Naive B cell (primary cell): Measurements from ENCODE around the gene ABCD3. TPM values are rescaled to one million over a fixed set of nuclear protein-coding genes. Genes with fewer than 3 reads are reported as not detected.
"Not testable (repeated sequence)": the region's sequence is repeated elsewhere in the genome, so short reads cannot be mapped to it uniquely, and the experiment has no call there.

Source experiments
- ATAC-seq, 2 donors: fragments of 150-1000 bp; cut with Tn5 transposase; 2 replicates each; pipeline ENCODE4 v1.10.0; 2021; ENCODE audit warnings: low read depth in 2 of 2, mild to moderate bottlenecking in 2 of 2, moderate library complexity in 2 of 2
- DNase-seq: peaks from one replicate; pipeline ENCODE4 v3.0.0; 2022
- H3K27ac Mint-ChIP-seq, 6 donors: one replicate each; pipeline ENCODE4 v1.8.0; 2020 to 2022; ENCODE audit warnings: mild to moderate bottlenecking in 6 of 6, mixed read lengths in 6 of 6, moderate library complexity in 5 of 6, inconsistent platforms in 2 of 6
- H3K27me3 Mint-ChIP-seq, 3 donors: one replicate each; pipeline ENCODE4 v1.8.0; 2021 to 2022; ENCODE audit warnings: mixed read lengths in 3 of 3, mild to moderate bottlenecking in 1 of 3
- H3K36me3 Mint-ChIP-seq, 2 donors: one replicate each; pipeline ENCODE4 v1.8.0; 2020 to 2022; ENCODE audit warnings: mixed read lengths in 2 of 2, inconsistent platforms in 1 of 2, mild to moderate bottlenecking in 1 of 2
- H3K4me1 Mint-ChIP-seq, 3 donors: one replicate each; pipeline ENCODE4 v1.8.0; 2020 to 2022; ENCODE audit warnings: mixed read lengths in 3 of 3, inconsistent platforms in 1 of 3, mild to moderate bottlenecking in 1 of 3, moderate library complexity in 1 of 3
- H3K4me3 Mint-ChIP-seq, 8 donors: one replicate each; pipeline ENCODE4 v1.8.0; 2020 to 2022; ENCODE audit warnings: mild to moderate bottlenecking in 8 of 8, mixed read lengths in 8 of 8, moderate library complexity in 8 of 8, inconsistent platforms in 2 of 8
- H3K9me3 Mint-ChIP-seq, 7 donors: one replicate each; pipeline ENCODE4 v1.8.0; 2020 to 2022; ENCODE audit warnings: mixed read lengths in 7 of 7, mild to moderate bottlenecking in 5 of 7, inconsistent platforms in 2 of 7, moderate library complexity in 1 of 7
- polyA plus RNA-seq, 6 donors: library from polyadenylated mRNA; unstranded; fragments of 300-500 nt; fragmentation: Illumina TruSeq; gene quantifications; one replicate each; pipeline ENCODE4 v1.2.3, GENCODE V29; 2021; ENCODE audit warnings: low read depth in 6 of 6

The ABCD3 gene
- polyA plus RNA-seq, 6 donors from 2014 or later: 12.3 to 20.7 (median 16.9) TPM

DNA sequence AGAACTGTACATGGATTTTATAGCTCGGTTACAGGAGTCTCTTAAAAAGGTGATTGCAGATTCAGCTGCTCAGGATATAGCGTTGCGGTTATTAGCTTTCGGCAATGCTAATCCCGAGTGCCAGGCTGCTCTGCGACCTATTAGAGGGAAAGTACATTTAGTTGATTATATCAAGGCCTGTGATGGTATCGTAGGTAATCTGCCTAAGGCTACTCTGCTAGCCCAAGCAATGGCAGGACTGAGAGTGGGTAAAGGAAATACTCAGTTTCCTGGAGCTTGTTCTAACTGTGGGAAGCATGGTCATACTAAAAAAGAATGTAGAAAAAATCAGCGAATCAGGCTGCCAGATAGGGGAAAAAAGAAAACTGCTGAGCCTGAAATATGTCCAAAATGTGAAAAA lies 27.5 kb downstream of the ABCD3 start:
- peaks cover 12 to 94% (median 76%) of the 10 kb centered on the region in 7 donors for H3K9me3 Mint-ChIP-seq
- not testable (repeated sequence) for ATAC-seq, H3K27me3 Mint-ChIP-seq, H3K4me1 Mint-ChIP-seq, H3K4me3 Mint-ChIP-seq, H3K27ac Mint-ChIP-seq, DNase-seq
- peaks cover 50 to 56% of the 10 kb centered on the region in 2 donors for H3K36me3 Mint-ChIP-seq

DNA sequence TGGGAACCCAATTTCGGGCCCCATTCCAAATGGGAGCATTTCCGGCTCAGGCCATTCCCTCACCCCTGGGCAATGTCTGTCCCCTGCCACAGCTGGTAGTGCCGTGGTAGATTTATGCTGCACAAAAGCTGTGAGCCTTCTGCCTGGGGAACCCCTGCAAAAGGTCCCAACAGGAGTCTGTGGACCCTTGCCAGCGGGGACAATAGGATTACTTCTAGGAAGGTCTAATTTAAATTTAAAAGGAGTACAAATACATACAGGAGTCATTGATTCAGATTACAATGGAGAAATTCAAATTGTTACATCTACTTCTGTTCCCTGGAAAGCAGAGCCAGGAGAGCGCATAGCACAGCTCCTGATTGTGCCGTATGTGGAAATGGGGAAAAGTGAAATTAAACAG lies 28.0 kb downstream of the ABCD3 start:
- ATAC-seq, H3K4me1 Mint-ChIP-seq, H3K4me3 Mint-ChIP-seq, H3K27me3 Mint-ChIP-seq, DNase-seq: not testable (repeated sequence)
- H3K9me3 Mint-ChIP-seq: peaks cover 12 to 94% (median 78%) of the 10 kb centered on the region in 7 donors
- peak overlapping the region in 1 of 6 donors; percentile 32 for H3K27ac Mint-ChIP-seq
- H3K36me3 Mint-ChIP-seq: peaks cover 54 to 56% of the 10 kb centered on the region in 2 donors

- ATAC-seq, H3K27ac Mint-ChIP-seq, H3K4me1 Mint-ChIP-seq, DNase-seq, H3K27me3 Mint-ChIP-seq, H3K4me3 Mint-ChIP-seq: not testable (repeated sequence)
- H3K36me3 Mint-ChIP-seq: peaks cover 52 to 56% of the 10 kb centered on the region in 2 donors
- peaks cover 12 to 83% (median 73%) of the 10 kb centered on the region in 7 donors for H3K9me3 Mint-ChIP-seq
Observed at GRCh38 chr1:94448741-94449140, 30.6 kb downstream of the ABCD3 start.

DNA sequence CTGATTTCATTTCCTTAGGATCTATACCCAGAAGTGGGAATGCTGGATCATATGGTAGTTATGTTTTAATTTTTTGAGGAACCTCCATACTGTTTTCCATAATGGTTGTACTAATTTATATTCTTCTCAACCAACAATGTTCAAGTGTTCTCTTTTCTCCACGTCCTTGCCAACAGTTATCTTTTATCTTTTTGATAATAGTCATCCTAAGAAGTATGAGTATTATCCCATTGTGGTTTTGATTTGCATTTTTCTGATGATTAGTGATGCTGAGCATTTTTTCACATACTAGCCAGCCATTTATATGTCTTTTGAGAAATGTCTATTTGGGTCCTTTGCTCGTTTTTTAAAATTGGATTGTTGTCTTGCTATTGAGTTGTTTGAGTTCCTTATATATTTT lies 38.5 kb downstream of the ABCD3 start:
- no peak for DNase-seq

GRCh38 chr1:94462606-94463005 lies 44.4 kb downstream of the ABCD3 start:
- Mint-ChIP-seq H3K27ac (peak overlapping the region in 5 of 6 donors; percentile 5 to 53 (median 36)), H3K4me3 (no peak overlapping the region), H3K36me3 (peaks cover 11 to 54% of the 10 kb centered on the region in 2 donors), H3K9me3 (no peaks in the 10 kb centered on the region), H3K27me3 (no peaks in the 10 kb centered on the region), H3K4me1 (peaks cover 4 to 13% (median 11%) of the 10 kb centered on the region in 3 donors)
- ATAC-seq (no peak), DNase-seq (no peak)

More for the DNA sequence above, 38.5 kb downstream of the ABCD3 start:
- no peaks in the 10 kb centered on the region for H3K27me3 Mint-ChIP-seq
- peaks cover 6 to 18% (median 9%) of the 10 kb centered on the region in 7 donors for H3K9me3 Mint-ChIP-seq
- H3K4me3 Mint-ChIP-seq: no peak overlapping the region
- peaks cover 23 to 37% of the 10 kb centered on the region in 2 donors for H3K36me3 Mint-ChIP-seq
- no peak for ATAC-seq
- no peak overlapping the region for H3K27ac Mint-ChIP-seq
- H3K4me1 Mint-ChIP-seq: peaks cover 0 to 9% (median 4%) of the 10 kb centered on the region in 3 donors

DNA sequence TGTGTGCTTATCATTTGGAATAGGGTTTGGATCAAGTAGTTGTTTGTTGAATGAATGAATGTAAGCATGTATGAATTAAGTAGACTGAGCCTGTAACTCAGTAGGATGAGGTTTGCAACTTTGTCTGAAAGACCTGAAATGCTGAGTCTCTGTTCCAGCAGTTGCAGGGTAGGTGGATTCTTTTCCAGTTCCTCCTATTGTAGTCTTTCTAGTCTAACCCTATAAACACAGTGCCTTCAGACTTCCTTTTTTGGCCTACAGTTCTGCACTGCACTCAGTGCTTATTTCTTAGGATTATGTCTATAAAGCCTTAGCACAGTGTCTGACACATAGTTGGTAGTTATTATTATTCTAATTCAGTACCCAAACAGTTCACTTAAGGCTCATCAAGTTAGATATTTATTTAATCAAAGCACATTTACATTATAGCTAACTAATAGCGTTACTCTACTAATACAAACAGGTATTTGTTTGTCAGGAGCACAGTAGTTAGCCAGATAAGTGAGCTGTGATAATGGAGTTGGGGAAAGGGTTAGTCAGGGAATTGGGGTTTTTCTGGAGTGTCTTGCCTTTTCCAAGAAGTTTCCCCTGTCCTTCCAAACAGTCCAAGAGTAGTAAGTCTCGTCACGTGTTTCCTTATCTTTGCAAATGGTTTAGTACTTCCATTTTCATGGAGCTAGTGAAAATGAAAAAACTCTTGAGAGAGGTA lies 45.0 kb downstream of the ABCD3 start:
- DNase-seq: no peak
- peaks cover 4 to 12% (median 11%) of the 10 kb centered on the region in 3 donors for H3K4me1 Mint-ChIP-seq
- H3K4me3 Mint-ChIP-seq: no peak overlapping the region
- no peaks in the 10 kb centered on the region for H3K9me3 Mint-ChIP-seq
- peak overlapping the region in 5 of 6 donors; percentile 5 to 57 (median 52) for H3K27ac Mint-ChIP-seq
- H3K36me3 Mint-ChIP-seq: peaks cover 11 to 54% of the 10 kb centered on the region in 2 donors
- no peaks in the 10 kb centered on the region for H3K27me3 Mint-ChIP-seq
- ATAC-seq: no peak

GRCh38 chr1:94463765-94464330 lies 45.7 kb downstream of the ABCD3 start:
- no peaks in the 10 kb centered on the region for H3K27me3 Mint-ChIP-seq
- ATAC-seq: peak in 1 of 2 donors; percentile 37
- H3K27ac Mint-ChIP-seq: peak overlapping the region in 2 of 6 donors; percentile 57 to 63
- peaks cover 11 to 51% of the 10 kb centered on the region in 2 donors for H3K36me3 Mint-ChIP-seq
- no peak overlapping the region for H3K4me3 Mint-ChIP-seq
- DNase-seq: peak; percentile 12
- H3K9me3 Mint-ChIP-seq: no peaks in the 10 kb centered on the region
- peaks cover 4 to 11% (median 11%) of the 10 kb centered on the region in 3 donors for H3K4me1 Mint-ChIP-seq

GRCh38 chr1:94468708-94469107 lies 50.5 kb downstream of the ABCD3 start:
- peaks cover 8 to 37% of the 10 kb centered on the region in 2 donors for H3K36me3 Mint-ChIP-seq
- H3K27ac Mint-ChIP-seq: peak overlapping the region in 1 of 6 donors; percentile 87
- no peak overlapping the region for H3K4me3 Mint-ChIP-seq
- peaks cover 0 to 8% (median 4%) of the 10 kb centered on the region in 3 donors for H3K4me1 Mint-ChIP-seq
- H3K9me3 Mint-ChIP-seq: no peaks in the 10 kb centered on the region
- ATAC-seq (no peak), DNase-seq (no peak)
- H3K27me3 Mint-ChIP-seq: no peaks in the 10 kb centered on the region

GRCh38 chr1:94471271-94471670 lies 53.1 kb downstream of the ABCD3 start:
- DNase-seq (no peak), ATAC-seq (no peak)
- Mint-ChIP-seq H3K36me3 (peaks cover 5 to 20% of the 10 kb centered on the region in 2 donors), H3K4me1 (peaks cover 0 to 3% (median 2%) of the 10 kb centered on the region in 3 donors), H3K27ac (no peak overlapping the region), H3K27me3 (no peaks in the 10 kb centered on the region), H3K9me3 (no peaks in the 10 kb centered on the region), H3K4me3 (no peak overlapping the region)

GRCh38 chr1:94475232-94475631 lies 57.0 kb downstream of the ABCD3 start:
- Mint-ChIP-seq H3K4me1 (peaks cover 0 to 2% (median 0%) of the 10 kb centered on the region in 3 donors), H3K4me3 (no peak overlapping the region), H3K36me3 (peaks cover 0 to 9% of the 10 kb centered on the region in 2 donors), H3K27ac (no peak overlapping the region), H3K9me3 (no peaks in the 10 kb centered on the region), H3K27me3 (no peaks in the 10 kb centered on the region)
- no peak for ATAC-seq
- DNase-seq: no peak

- Mint-ChIP-seq H3K9me3 (no peaks in the 10 kb centered on the region), H3K4me3 (no peak overlapping the region), H3K4me1 (peaks cover 0 to 6% (median 0%) of the 10 kb centered on the region in 3 donors), H3K27ac (peak overlapping the region in 1 of 6 donors; percentile 4), H3K27me3 (no peaks in the 10 kb centered on the region), H3K36me3 (peaks cover 3 to 15% of the 10 kb centered on the region in 2 donors)
- DNase-seq: no peak
- no peak for ATAC-seq
Observed at GRCh38 chr1:94479682-94480081, 61.5 kb downstream of the ABCD3 start.

GRCh38 chr1:94481473-94481933 lies 63.3 kb downstream of the ABCD3 start:
- Mint-ChIP-seq H3K4me3 (no peak overlapping the region), H3K36me3 (peaks cover 5 to 14% of the 10 kb centered on the region in 2 donors), H3K9me3 (no peaks in the 10 kb centered on the region), H3K27ac (peak overlapping the region in 2 of 6 donors; percentile 58 to 71), H3K4me1 (peaks cover 0 to 6% (median 0%) of the 10 kb centered on the region in 3 donors), H3K27me3 (no peaks in the 10 kb centered on the region)
- DNase-seq: peak; percentile 46
- peak; percentile 58 to 76 for ATAC-seq

DNA sequence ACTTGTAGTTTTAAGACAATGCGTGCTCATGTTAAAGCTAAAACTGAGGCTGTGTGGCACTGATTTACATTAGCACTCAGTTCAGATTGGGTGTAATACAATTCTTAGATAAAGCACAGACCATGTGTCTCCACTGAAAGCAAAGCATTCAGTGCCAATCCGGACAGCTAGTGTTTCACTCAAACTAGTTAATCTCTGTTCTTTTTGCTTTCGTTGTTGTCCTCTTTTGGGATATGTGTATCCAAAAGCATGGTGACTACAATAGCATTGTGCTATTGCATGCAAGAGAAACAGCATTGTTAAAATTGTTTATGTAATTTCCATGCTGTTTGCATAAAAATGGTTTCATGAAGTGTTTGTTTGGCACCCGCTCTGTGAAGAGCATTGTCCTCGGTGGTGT lies 68.8 kb downstream of the ABCD3 start:
- Mint-ChIP-seq H3K27me3 (no peaks in the 10 kb centered on the region), H3K9me3 (no peaks in the 10 kb centered on the region), H3K36me3 (peaks cover 21 to 24% of the 10 kb centered on the region in 2 donors), H3K27ac (no peak overlapping the region), H3K4me1 (no peaks in the 10 kb centered on the region), H3K4me3 (no peak overlapping the region)
- ATAC-seq (no peak), DNase-seq (no peak)

GRCh38 chr1:94490556-94490955 lies 72.4 kb downstream of the ABCD3 start:
- H3K36me3 Mint-ChIP-seq: peaks cover 15 to 25% of the 10 kb centered on the region in 2 donors

More at GRCh38 chr1:94490556-94490955, 72.4 kb downstream of the ABCD3 start:
- Mint-ChIP-seq H3K9me3 (no peaks in the 10 kb centered on the region), H3K4me3 (no peak overlapping the region), H3K4me1 (no peaks in the 10 kb centered on the region), H3K27me3 (no peaks in the 10 kb centered on the region), H3K27ac (no peak overlapping the region)
- no peak for DNase-seq
- no peak for ATAC-seq
